GM19467 (cell line): ENCODE results near the gene MRPL23.
"Not testable (repeated sequence)": the region's sequence is repeated elsewhere in the genome, so short reads cannot be mapped to it uniquely, and the experiment has no call there.

ENCODE experiments used
- ATAC-seq: cut with Tn5 transposase; IDR thresholded peaks from one replicate; pipeline ENCODE4 v1.9.1; 2021; ENCODE audit warnings: mild to moderate bottlenecking, moderate library complexity; ENCODE audit not compliant: unreplicated experiment

The MRPL23 gene

GRCh38 chr11:1932681-1933080 is 14.5 kb upstream of the MRPL23 start:
- no peak for ATAC-seq

- no peak for ATAC-seq
These were observed 13.5 kb upstream of the MRPL23 start for GRCh38 chr11:1933416-1934334.

- ATAC-seq, result no peak
These were observed 12.6 kb upstream of the MRPL23 start for GRCh38 chr11:1934335-1935155.

- no peak for ATAC-seq
These were observed 11.7 kb upstream of the MRPL23 start for GRCh38 chr11:1935156-1936071.

- ATAC-seq, result no peak
These were observed 10.9 kb upstream of the MRPL23 start for GRCh38 chr11:1936072-1936780.

- no peak for ATAC-seq
These were observed 10.1 kb upstream of the MRPL23 start for GRCh38 chr11:1936781-1937615.

GRCh38 chr11:1937616-1938342 is 9.4 kb upstream of the MRPL23 start:
- ATAC-seq, result no peak

GRCh38 chr11:1938343-1939005 is 8.7 kb upstream of the MRPL23 start:
- ATAC-seq, result no peak

GRCh38 chr11:1939006-1939625 is 8.0 kb upstream of the MRPL23 start:
- no peak for ATAC-seq

- not testable (repeated sequence) for ATAC-seq
These were observed 7.3 kb upstream of the MRPL23 start for GRCh38 chr11:1939788-1940187.

- ATAC-seq, result no peak
These were observed 4.4 kb upstream of the MRPL23 start for GRCh38 chr11:1942558-1943260.

- no peak for ATAC-seq
These were observed 3.6 kb upstream of the MRPL23 start for GRCh38 chr11:1943576-1943975.

GRCh38 chr11:1943977-1944376 is 3.2 kb upstream of the MRPL23 start:
- ATAC-seq, result no peak

GRCh38 chr11:1947592-1948237 is 583 bp downstream of the MRPL23 start:
- ATAC-seq, result no peak

GRCh38 chr11:1948389-1948788 is 1.3 kb downstream of the MRPL23 start:
- no peak for ATAC-seq

- no peak for ATAC-seq
These were observed 2.2 kb downstream of the MRPL23 start for GRCh38 chr11:1949302-1949701.

GRCh38 chr11:1949922-1950321 is 2.8 kb downstream of the MRPL23 start:
- ATAC-seq, result no peak
